GM19240 (cell line): ENCODE measurements around the gene HDAC10.
A peak's percentile ranks its signal among the peaks of the same experiment; 100 is the strongest.

Experiments used
- DNase-seq: peaks from one replicate; pipeline ENCODE4 v3.0.0; 2011; ENCODE audit warnings: low spot score; ENCODE audit not compliant: insufficient read length

The HDAC10 gene

GRCh38 chr22:50257041-50257440 is 6.0 kb upstream of the HDAC10 start:
- no peak for DNase-seq

- no peak for DNase-seq
Measured at GRCh38 chr22:50256258-50256862, 5.3 kb upstream of the HDAC10 start.

GRCh38 chr22:50255607-50256006 is 4.5 kb upstream of the HDAC10 start:
- DNase-seq = no peak

GRCh38 chr22:50255099-50255498 is 4.0 kb upstream of the HDAC10 start:
- DNase-seq = no peak

GRCh38 chr22:50253941-50254340 is 2.9 kb upstream of the HDAC10 start:
- DNase-seq = no peak

- no peak for DNase-seq
Measured at GRCh38 chr22:50253046-50253915, 2.2 kb upstream of the HDAC10 start.

- no peak for DNase-seq
Measured at GRCh38 chr22:50252082-50253045, 1.3 kb upstream of the HDAC10 start.

GRCh38 chr22:50251477-50252081 is 514 bp upstream of the HDAC10 start:
- DNase-seq = no peak

GRCh38 chr22:50250249-50250554 is 863 bp downstream of the HDAC10 start:
- no peak for DNase-seq

GRCh38 chr22:50249341-50250248 is 1.5 kb downstream of the HDAC10 start:
- no peak for DNase-seq

GRCh38 chr22:50248196-50249081 is 2.6 kb downstream of the HDAC10 start:
- no peak for DNase-seq

GRCh38 chr22:50247748-50248147 is 3.3 kb downstream of the HDAC10 start:
- no peak for DNase-seq

- DNase-seq = no peak
Measured at GRCh38 chr22:50246242-50247175, 4.6 kb downstream of the HDAC10 start.

GRCh38 chr22:50245214-50246072 is 5.6 kb downstream of the HDAC10 start:
- no peak for DNase-seq

GRCh38 chr22:50244420-50245213 is 6.4 kb downstream of the HDAC10 start, which contains the start of gene TUBGCP6:
TSS of gene TUBGCP6 (minus strand) at chr22:50245023. CDS start at chr22:50244459, 564 bp downstream.
- peak; percentile 91 for DNase-seq

GRCh38 chr22:50243685-50244419 is 7.2 kb downstream of the HDAC10 start:
- DNase-seq = no peak
